ENCODE data around the gene BPIFA1. TPM values are rescaled to one million over a fixed set of nuclear protein-coding genes. Genes with fewer than 3 reads are reported as not detected.
A peak's percentile ranks its signal among the peaks of the same experiment; 100 is the strongest.

Gene BPIFA1
- total RNA-seq, 1 donor: not detected

DNA sequence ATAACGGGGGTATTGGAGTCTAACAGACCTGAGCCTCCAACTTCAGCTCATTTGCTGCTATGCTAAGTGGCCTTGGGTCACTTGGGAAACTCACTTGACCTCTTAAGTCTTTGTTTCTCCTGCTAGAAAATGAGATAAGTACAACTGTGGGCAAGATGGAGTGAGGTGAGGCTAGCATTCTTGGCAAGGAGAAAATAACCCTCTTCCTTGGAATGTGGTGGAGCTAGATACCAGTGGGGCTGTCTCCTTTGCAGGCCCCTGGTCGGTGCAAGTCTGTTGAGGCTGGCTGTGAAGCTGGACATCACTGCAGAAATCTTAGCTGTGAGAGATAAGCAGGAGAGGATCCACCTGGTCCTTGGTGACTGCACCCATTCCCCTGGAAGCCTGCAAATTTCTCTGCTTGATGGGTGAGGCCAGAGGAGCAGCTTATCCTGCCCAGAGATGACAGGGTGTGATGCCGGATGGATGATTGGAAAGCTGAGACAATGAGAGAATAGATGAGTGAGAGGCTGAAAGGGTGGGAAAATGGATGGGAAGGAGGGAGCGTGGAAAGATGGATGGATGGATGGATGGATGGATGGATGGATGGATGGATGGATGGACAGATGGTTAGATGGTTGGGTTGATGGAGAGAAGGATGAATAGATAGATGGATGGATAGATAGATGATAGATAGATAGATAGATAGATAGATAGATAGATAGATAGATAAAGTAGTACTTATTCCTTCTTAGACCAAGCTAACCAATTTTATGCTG, 4.4 kb downstream of the BPIFA1 start:
- DNase-seq (ENCODE audit: low read depth in 2 of 3, low spot score in 2 of 3): no peak

DNA sequence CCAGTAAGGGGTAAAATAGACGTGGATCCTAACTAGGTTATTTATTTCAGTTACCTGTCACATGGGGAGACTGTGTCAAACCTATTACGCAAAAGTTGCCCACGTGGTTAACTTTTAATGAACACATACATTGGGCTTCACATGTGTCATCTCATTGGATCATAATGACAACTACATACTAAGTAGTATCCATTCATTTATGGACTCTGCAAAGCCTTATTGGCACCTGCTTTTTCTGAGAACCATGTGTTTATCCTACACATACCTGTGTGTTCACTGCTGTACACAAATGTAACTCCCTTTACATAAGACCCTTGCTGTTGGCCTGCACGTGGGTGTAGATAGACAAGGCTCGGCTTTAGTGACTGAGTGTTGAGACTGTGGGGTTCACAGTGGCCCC, 5.1 kb downstream of the BPIFA1 start:
- no peak for DNase-seq (ENCODE audit: low read depth in 2 of 3, low spot score in 2 of 3)

DNA sequence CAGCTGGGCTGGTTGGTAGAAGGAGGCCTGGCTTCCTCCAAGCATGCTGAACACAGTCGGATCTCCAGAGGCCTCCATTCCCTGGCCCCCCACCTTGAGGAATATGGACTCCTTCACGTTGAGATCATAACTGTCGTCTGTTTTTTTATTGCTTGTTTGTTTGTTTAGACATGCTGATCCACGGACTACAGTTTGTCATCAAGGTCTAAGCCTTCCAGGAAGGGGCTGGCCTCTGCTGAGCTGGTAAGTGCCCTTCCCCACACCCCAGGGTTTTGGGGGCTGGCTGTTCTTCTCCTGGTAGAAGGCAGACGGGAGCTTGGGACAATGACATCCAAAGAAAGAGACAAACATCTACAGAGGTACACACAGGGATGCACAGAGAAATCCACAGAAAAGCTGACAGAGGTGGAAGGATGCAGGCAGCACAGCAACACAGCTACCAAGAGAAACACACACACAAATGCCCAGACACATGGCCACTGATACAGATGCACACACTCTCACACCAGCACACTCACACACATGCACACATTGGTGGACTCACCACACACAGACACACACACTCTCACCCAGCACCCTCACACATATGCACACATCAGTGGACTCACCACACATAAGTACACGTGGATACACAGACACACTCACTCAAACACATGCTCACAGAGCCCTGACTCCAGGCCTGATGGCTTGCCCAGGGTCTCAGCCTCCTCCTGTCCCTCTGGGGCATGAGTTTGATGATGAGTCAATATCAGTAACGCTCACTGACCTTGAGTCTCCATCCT, 6.7 kb downstream of the BPIFA1 start:
- DNase-seq (ENCODE audit: low read depth in 2 of 3, low spot score in 2 of 3): no peak

DNA sequence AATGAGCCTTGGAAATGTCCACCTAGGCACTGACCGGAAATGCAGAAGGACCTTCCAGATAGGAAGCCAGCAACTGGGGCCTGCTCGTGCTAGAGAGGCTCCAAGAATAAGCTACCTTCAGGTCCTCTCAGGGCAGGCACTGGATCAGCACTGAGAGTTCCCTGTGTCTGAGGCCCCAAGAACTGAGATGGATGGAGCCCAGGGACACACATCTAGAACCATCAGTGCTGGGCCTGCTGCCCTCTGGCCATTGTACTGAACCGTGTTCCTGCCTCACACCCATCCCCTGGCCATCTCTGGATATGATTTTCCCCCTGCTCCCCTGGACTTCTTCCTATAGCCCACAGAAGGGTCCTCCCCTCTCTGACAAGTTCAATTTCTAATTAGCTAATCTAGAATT, 10.3 kb downstream of the BPIFA1 start:
- no peak for DNase-seq (ENCODE audit: low read depth in 2 of 3, low spot score in 2 of 3)

DNA sequence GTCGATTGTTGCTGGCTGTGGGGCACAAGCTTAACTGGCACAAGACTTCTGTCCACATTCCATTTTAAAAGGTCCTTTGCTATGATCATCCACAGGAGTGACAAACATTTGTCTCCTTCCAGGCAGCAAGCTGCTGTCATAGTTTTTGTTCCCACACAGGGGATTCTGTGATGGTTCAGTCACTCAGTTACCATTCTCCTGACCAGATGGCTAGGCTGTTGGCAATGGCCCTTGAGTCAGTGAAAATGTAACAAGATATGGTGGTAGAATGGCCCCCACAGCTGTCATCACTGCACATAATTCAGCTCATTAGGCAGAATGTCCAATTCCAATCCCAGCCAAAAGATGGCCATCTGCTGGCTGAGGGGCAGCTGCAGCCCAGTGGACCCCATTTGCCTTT, 13.7 kb downstream of the BPIFA1 start:
- DNase-seq (ENCODE audit: low read depth in 2 of 3, low spot score in 2 of 3): no peak

DNA sequence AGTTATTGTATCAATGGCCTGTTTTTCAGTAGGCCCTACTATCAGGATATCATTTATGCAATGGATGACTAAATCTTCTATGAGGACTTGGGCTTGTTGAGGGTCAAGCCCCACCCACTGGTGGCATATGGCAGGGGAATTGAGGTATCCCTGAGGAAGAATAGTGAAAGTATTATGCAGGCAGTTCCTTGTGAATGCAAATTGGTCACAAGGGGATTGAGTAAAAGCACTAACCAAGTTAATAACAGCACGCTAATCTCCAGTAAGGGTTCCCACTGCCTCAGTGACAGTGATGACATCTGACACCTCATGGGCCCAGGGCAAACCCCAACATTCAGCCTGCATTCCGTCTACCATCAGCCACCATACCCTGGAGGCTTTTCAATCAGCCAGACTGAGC, 14.9 kb downstream of the BPIFA1 start:
- no peak for DNase-seq (ENCODE audit: low read depth in 2 of 3, low spot score in 2 of 3)

DNA sequence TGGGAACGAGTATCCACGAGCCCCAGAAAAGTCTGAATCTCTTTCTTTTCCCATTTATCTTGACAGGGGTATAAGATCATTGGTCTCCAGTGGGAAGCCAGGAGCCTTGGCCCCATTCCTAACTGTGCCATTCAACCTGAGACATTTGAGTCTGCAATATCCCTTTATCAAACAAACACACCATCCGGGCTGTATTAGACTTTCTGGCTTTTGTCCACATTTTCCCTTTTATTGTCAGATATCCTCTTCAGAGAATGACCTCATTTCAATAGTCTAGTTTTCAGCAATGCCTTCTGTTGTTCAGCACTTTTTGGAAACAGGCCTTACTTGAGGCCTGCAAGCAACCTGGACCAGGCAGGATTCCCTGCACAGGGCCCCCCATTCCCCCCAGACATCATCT, 15.7 kb downstream of the BPIFA1 start:
- no peak for DNase-seq (ENCODE audit: low read depth in 2 of 3, low spot score in 2 of 3)

DNA sequence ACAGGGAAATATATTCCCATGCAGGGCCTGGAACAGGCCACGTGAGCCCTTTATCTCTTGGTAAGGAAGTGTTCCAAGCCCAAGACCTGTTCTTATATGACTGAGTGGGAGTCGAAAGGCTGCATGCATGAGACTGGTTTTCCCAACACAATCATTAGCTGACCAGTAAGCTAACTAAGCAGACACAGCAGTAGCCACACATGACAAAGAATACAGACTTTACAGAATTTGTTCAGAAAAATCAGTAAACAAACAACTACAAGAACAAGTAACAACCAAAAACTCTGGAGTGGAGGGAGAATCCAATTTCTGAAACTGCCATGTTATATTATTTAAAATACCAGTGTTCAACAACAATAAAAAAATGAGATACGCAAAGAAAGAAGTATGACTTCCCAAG, 16.7 kb downstream of the BPIFA1 start:
- no peak for DNase-seq (ENCODE audit: low read depth in 2 of 3, low spot score in 2 of 3)

DNA sequence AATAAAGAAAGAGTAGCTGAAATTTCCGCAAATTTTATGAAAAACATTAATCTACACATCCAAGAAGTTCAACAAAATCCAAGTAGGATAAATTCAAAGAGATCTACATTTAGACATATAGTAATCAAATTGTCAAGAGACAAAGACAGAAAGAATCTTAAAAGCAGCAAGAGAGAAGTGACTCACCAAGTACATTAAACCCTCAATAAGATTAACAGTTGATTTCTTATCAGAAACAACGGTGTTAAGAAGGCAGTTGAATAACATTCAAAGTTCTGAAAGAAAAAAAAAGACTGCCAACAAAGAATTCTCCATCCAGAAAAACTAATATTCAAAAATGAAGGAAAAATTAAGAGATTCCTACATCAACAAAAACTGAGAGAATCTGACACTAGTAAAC, 19.2 kb downstream of the BPIFA1 start:
- no peak for DNase-seq (ENCODE audit: low read depth in 2 of 3, low spot score in 2 of 3)

DNA sequence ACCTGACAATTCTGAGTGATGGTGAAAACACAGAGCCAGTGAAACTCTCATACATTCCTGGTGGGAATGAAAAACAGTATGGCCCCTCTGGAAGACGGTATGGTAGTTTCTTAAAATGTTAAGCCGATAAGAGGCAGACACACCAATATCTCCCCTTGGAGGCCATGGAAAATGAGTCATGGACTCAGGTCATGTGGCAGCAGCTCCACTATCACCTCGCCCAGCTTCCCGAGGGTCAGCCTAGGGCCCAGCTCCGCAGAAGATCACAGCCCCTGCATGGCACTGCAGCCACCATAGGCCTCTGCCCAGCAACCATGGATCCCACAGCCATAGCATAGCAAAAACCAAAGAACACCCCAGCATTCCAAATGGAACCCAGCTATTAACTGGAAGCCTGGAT, 21.4 kb downstream of the BPIFA1 start:
- no peak for DNase-seq (ENCODE audit: low read depth in 2 of 3, low spot score in 2 of 3)

DNA sequence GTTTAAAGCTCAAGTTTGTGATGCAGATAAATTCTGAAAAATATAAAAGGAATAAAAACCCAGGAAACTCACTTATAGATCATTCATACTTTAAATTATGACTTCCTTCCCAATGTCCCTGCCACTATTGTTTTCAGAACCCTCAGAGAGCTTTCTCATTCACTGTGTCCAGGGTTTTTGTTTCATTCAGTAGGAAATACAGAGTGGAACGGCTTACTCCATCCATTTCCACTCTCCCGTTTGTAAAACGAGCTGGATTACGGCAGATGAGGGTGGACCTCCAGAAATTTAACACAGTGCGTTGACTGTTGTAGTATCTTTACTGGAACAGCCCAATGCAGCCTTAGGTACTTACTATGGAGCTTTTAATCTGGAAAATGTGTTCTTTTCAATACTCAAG, 23.6 kb downstream of the BPIFA1 start:
- DNase-seq (ENCODE audit: low read depth in 2 of 3, low spot score in 2 of 3): no peak

DNA sequence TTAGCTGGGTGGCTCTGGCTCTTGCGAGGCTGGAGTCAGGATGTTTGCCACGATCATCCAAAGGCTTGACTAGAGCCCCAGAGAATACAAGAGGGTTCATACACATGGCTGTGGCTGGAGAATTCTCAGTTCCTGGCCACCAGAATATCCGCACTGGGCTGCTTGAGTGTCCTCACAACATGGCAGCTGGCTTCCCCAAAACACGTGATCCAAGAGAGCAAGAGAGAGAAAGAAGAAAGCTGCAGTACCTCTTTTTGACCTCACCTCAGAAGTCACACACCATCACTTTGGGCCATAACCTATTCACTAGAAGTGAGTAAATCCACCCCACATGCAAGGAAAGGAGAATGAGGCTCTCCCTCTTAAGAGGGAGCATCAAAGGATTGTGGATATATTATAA, 25.7 kb downstream of the BPIFA1 start:
- peak in 1 of 3 donors; percentile 3 for DNase-seq (ENCODE audit: low read depth in 2 of 3, low spot score in 2 of 3)

DNA sequence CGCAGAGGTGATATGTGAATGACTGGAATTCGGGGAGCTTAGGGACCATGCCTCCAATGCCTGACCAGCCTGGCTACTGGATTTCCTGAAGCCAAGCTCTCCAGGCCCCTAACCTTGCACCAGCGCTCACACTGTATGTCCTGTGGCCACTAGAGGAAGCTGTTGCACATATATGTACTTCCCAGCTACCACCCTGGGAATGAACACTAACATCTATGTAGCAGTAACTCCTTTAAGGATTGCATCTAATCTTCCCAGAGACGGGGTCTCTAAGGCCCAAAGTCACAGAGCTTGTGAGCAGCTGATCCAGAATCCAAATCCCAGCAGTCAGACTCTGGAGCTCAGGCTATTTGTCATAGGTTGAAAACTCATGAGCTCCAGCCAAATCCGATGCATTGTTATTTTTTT, 26.9 kb downstream of the BPIFA1 start:
- peak in 2 of 3 donors; percentile 33 to 42 for DNase-seq (ENCODE audit: low read depth in 2 of 3, low spot score in 2 of 3)

DNA sequence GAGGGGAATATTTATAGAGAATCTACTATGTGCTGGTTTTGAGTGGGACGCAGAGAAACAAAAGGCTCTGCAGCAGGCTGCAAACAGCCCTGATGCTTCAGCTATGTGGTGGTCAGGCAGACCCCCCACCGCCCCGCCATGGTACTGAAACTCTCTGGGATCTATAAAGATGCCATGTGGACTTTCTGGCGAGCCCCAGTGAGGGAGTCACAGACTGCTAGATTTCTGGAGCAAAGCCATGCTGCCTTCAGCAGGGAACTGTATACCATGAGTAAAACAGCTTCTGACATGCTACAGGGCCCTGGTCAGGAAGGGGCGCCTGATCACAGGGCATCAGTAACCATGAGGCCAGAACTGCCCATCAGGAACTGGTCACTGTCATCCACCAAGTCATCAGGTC, 28.0 kb downstream of the BPIFA1 start:
- no peak for DNase-seq (ENCODE audit: low read depth in 2 of 3, low spot score in 2 of 3)

DNA sequence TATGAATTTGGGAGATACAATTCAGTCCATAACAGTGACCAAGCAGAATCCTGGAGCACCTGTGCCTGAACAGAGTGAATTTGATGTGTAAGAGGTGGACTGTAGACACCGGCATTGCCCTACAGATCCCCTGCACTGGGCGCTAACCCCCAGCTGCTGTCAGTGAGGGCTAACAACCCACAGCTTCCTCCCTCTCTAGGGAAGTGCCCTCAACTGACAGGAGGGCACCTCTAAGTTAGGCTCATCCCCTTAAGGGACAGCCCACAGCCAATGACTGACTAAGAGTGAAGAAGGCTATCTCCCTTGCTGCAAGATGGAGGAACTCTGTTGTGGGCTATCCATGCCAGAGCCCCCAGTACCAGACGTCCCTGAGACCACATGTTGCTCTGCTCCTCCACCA, 31.9 kb downstream of the BPIFA1 start:
- DNase-seq (ENCODE audit: low read depth in 2 of 3, low spot score in 2 of 3): no peak

DNA sequence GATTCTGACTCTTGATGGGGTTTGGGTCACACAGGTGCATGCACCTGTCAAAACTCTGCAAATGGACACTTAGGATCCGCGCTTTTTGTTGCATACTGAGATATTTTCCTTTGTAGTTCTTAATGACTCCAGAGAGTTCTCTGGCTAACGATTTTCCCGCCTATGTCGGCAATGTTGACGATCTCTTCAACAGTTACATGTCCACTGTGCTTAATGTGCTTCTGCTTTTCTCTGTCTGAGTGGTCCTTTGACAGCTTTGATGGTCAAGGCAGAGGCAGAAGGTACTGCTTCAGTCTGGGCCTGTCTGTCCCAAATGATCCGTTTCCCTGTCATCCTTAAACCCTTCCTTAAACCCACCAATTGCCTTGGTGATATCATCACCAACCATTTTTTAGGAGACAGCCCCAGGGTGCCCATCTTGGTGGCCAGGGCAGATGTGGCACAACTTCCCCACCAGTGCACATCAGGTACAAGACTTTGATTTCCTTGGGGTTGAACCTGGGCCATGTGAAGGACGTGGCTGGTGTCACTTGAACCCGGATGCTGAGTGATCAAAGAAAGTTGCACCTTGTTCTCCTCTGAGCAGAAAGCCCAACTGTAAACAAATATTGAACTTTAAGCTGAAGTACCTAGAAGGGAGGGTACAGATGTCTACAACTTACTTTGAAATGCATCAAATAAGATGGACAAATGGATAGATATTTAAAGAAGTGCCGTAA, 36.5 kb downstream of the BPIFA1 start:
- no peak for DNase-seq (ENCODE audit: low read depth in 2 of 3, low spot score in 2 of 3)

DNA sequence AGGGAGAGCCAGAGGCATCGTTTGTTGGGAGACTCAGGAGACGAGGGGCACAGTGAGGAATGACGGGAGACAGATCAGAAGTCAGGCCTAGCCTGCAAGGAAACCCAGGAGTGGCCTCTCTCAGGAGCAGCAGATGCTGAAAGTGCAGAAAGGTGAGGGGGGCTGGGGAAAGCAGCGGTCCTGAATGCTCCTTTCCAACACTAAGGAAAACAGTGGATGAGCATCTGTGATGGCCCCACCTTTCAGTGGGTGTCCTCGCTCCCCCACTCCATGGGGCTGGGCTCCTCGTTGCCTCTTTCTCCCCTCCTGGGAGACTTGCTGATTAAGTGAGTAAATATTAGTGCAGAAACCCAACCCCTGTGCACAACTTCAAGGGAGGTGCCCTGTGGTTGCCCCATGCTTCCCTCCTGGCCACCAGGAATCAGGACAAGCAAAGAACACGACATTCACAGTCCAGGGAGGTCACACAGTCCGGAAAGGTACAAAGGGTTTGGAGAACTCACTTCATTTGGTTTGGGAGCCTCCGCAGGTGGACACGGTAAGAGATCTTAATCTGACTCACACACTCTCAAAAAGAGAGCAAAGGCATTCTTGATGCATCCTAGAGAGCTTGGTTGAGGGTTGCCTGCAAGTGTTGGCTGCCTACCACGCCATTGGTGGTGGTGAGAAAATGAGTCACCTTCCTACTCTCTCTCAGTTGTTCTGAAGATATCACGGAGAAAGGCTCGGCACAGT, 37.5 kb downstream of the BPIFA1 start:
- DNase-seq (ENCODE audit: low read depth in 2 of 3, low spot score in 2 of 3): no peak

DNA sequence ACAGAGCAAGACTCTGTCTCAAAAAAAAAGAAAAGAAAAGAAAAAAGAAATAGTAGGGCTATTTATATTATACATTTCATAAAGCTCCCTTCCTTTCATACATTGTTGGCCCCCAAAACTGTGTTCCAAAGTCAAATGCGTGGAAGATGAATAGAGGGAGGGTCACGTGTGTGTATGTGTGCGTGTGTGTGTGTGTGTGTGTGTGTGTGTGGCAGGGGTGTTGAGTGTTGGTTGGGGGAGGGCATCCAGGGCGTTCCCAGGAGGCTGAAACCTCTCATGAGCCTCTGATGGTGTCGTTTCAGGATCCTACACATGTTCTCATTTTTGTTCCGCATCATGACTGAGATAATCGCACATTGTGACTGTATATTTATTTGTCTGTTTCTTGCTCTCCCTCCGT, 39.4 kb downstream of the BPIFA1 start:
- no peak for DNase-seq (ENCODE audit: low read depth in 2 of 3, low spot score in 2 of 3)

DNA sequence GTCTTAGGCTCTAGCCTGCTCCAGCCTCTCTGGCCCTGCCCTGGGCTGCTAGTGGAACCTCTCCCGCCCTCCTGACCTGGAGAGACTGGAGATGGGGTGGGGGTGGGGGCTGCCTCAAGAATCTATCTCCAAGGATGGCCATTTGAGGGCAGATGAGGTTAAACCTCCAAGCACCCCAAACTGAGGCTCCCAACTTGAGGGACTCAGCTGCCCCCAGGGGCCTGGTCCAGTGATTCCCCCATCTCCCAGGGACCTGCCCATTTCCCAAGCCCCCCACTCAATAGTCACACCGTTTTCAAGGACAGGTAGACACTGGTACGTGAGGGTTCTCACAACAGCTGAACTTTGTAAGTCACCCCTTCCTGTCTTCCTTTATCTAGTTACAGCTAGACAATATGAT, 40.1 kb downstream of the BPIFA1 start:
- no peak for DNase-seq (ENCODE audit: low read depth in 2 of 3, low spot score in 2 of 3)

DNA sequence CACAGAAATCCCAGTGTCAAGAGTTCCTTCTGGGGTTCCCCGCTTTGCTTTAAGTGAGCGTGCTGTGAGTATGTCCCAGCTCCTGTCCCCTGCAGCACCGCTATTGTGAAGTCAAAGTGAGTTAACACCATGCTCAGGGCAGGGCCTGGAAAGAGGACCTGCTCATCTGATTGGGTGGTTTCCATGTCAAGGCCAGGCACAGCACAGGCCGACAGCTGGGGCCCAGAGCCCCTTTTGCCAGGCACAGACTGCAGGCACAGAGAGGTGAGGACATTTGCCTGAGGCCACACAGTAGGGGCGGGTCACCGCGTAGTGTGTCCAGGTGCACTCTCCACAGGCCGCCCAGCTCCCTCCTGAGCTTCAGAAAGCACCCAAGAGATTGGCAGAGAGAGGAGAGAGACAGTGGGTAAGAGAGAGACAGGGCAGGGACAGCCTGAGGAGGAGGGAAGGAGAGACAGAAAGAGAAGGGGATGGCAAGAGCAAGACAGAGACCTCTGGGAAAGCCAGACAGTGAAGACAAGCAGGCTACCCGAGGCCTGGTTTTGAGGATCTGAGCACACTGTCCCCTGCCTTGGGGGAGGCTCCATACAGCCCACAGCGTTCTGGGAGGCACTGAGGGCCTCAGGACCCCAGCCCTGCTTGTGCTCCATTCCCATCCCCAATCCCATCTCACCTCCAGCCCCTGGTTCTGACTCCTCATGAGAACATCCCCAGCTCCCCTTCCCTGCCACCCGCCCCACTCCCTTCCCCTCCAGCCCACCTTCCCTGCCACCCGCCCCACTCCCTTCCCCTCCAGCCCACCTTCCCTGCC, 40.7 kb downstream of the BPIFA1 start:
- no peak for DNase-seq (ENCODE audit: low read depth in 2 of 3, low spot score in 2 of 3)

All from hematopoietic multipotent progenitor cell (in vitro differentiated cells).